Measurements from ENCODE around the gene MICAL3. TPM values are rescaled to one million over a fixed set of nuclear protein-coding genes. Genes with fewer than 3 reads are reported as not detected.

The MICAL3 gene
- total RNA-seq, 6 experiments from 2014 or later: 31.5 to 61.8 (median 48.2) TPM

GRCh38 chr22:17822087-17822486 is 202.3 kb downstream of the MICAL3 start:
- TF ChIP-seq POLR2A (IDR thresholded peaks at IDR 0.05): no peak
- TF ChIP-seq, protein P1, sequence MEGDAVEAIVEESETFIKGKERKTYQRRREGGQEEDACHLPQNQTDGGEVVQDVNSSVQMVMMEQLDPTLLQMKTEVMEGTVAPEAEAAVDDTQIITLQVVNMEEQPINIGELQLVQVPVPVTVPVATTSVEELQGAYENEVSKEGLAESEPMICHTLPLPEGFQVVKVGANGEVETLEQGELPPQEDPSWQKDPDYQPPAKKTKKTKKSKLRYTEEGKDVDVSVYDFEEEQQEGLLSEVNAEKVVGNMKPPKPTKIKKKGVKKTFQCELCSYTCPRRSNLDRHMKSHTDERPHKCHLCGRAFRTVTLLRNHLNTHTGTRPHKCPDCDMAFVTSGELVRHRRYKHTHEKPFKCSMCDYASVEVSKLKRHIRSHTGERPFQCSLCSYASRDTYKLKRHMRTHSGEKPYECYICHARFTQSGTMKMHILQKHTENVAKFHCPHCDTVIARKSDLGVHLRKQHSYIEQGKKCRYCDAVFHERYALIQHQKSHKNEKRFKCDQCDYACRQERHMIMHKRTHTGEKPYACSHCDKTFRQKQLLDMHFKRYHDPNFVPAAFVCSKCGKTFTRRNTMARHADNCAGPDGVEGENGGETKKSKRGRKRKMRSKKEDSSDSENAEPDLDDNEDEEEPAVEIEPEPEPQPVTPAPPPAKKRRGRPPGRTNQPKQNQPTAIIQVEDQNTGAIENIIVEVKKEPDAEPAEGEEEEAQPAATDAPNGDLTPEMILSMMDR (IDR thresholded peaks at IDR 0.05): no peak
- H3K36me3 ChIP-seq: peaks cover 0 to 36% (median 15%) of the 10 kb centered on the region in 4 donors
- ATAC-seq: no peak
- H3K4me3 ChIP-seq: no peak overlapping the region
- 88% methylated on average over 8 of the region's 13 CpGs for WGBS (ENCODE audit: insufficient coverage, low coverage, low lambda C conversion rate, missing lambda C conversion rate)
- H3K4me1 ChIP-seq: no peaks in the 10 kb centered on the region
- DNase-seq: no peak
- no peaks in the 10 kb centered on the region for H3K9me3 ChIP-seq
- intact Hi-C loops (cut with DNase I): loop anchor here in 1 of 2 donors (10.0 kb wide), 1 partner anchor 253 kb away; the partner anchor contains the start of gene PEX26
- no peak overlapping the region for H3K27ac ChIP-seq
- H3K27me3 ChIP-seq: no peaks in the 10 kb centered on the region

- no peak overlapping the region for H3K27ac ChIP-seq
- TF ChIP-seq POLR2A (IDR thresholded peaks at IDR 0.05): no peak
- TF ChIP-seq, protein P1 (IDR thresholded peaks at IDR 0.05): no peak
- H3K4me1 ChIP-seq: no peaks in the 10 kb centered on the region
- peaks cover 0 to 48% (median 19%) of the 10 kb centered on the region in 4 donors for H3K36me3 ChIP-seq
- no peak overlapping the region for H3K4me3 ChIP-seq
- ATAC-seq (no peak), DNase-seq (no peak)
- intact Hi-C loops (cut with DNase I): loop anchor here in 1 of 2 donors (10.0 kb wide), 1 partner anchor 254 kb away; the partner anchor contains the start of gene PEX26
- H3K27me3 ChIP-seq: no peaks in the 10 kb centered on the region
- WGBS (ENCODE audit: insufficient coverage, low coverage, low lambda C conversion rate, missing lambda C conversion rate): 86% methylated on average over 3 of the region's 3 CpGs
- H3K9me3 ChIP-seq: no peaks in the 10 kb centered on the region
Measured at GRCh38 chr22:17820879-17821439, 203.4 kb downstream of the MICAL3 start.

DNA sequence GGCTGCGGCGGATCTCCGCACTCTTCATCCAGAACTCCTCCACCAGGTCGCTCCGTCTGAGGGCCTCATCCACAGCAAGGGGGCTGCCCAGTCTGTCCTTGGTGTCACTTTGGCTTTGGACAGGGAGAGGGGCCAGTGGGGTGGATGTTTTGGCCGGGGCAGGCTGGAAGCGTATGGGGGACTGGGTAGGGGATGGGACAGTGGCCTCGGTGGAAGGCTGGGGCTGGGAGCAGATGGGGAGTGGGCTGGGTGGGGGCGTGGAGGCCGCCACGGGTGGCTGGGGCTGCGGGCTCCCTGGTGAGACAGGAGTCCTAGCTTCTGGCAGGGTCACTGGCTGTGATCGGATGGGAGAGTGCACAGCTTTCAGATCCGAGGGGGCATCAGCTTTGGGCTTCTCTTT is 205.7 kb downstream of the MICAL3 start:
- 87% methylated on average over 10 of the region's 14 CpGs for WGBS (ENCODE audit: insufficient coverage, low coverage, low lambda C conversion rate, missing lambda C conversion rate)
- no peak overlapping the region for H3K4me3 ChIP-seq
- no peaks in the 10 kb centered on the region for H3K27me3 ChIP-seq
- peaks cover 0 to 56% (median 20%) of the 10 kb centered on the region in 4 donors for H3K36me3 ChIP-seq
- no peaks in the 10 kb centered on the region for H3K9me3 ChIP-seq
- intact Hi-C loops (cut with DNase I): loop anchor here in 1 of 2 donors (10.0 kb wide), 1 partner anchor 56 kb away; no protein-coding TSS in a partner anchor
- H3K4me1 ChIP-seq: no peaks in the 10 kb centered on the region
- TF ChIP-seq POLR2A (IDR thresholded peaks at IDR 0.05): no peak
- TF ChIP-seq, protein P1 (IDR thresholded peaks at IDR 0.05): no peak
- no peak overlapping the region for H3K27ac ChIP-seq
- ATAC-seq (no peak), DNase-seq (no peak)

GRCh38 chr22:17818180-17818579 is 206.2 kb downstream of the MICAL3 start:
- ATAC-seq: peak in 1 of 4 donors; percentile 2
- peaks cover 0 to 56% (median 20%) of the 10 kb centered on the region in 4 donors for H3K36me3 ChIP-seq

More at GRCh38 chr22:17818180-17818579, 206.2 kb downstream of the MICAL3 start:
- no CpG with 5 or more reads among the region's 25 CpGs for WGBS (ENCODE audit: insufficient coverage, low coverage, low lambda C conversion rate, missing lambda C conversion rate)
- DNase-seq: no peak
- TF ChIP-seq, protein P1 (IDR thresholded peaks at IDR 0.05): no peak
- no peak for TF ChIP-seq POLR2A (IDR thresholded peaks at IDR 0.05)
- Histone ChIP-seq H3K27ac (no peak overlapping the region), H3K4me3 (no peak overlapping the region), H3K4me1 (no peaks in the 10 kb centered on the region), H3K27me3 (no peaks in the 10 kb centered on the region), H3K9me3 (no peaks in the 10 kb centered on the region)
- intact Hi-C loops (cut with DNase I): loop anchor here in 1 of 2 donors (10.0 kb wide), 1 partner anchor 57 kb away; no protein-coding TSS in a partner anchor
